Measurements from ENCODE around the gene PSMA6.

GRCh38 chr14:35320472-35320871 is 28.3 kb downstream of the PSMA6 start:
- TF ChIP-seq GATA2 (IDR thresholded peaks at IDR 0.05; ENCODE audit: low read depth, low read length) (no peak), GATA3 (IDR thresholded peaks at IDR 0.05; ENCODE audit: low read depth, low read length) (no peak)

All from SH-SY5Y (cell line).